Measurements from ENCODE around the gene GPC5.

DNA sequence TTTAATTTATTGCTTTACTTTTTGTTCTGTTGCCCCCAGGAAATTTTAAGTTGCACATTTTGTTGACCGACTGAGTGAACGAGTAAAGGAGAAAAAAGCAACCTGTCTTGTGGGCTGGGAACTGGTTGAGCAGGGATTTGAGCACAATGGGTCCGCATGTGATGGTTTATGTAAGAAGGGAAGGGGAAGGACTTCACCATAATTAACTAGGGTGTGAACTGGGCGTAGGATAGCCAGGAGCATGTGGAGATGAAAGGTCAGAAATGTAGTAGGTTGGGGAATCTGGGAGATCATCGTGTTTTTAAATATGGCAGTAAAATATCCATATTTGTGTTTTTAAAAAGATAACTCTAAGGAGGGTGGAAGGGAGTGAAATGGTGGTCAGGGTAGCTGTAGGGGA is 99.9 kb downstream of the GPC5 start:
- TF ChIP-seq, protein P1, sequence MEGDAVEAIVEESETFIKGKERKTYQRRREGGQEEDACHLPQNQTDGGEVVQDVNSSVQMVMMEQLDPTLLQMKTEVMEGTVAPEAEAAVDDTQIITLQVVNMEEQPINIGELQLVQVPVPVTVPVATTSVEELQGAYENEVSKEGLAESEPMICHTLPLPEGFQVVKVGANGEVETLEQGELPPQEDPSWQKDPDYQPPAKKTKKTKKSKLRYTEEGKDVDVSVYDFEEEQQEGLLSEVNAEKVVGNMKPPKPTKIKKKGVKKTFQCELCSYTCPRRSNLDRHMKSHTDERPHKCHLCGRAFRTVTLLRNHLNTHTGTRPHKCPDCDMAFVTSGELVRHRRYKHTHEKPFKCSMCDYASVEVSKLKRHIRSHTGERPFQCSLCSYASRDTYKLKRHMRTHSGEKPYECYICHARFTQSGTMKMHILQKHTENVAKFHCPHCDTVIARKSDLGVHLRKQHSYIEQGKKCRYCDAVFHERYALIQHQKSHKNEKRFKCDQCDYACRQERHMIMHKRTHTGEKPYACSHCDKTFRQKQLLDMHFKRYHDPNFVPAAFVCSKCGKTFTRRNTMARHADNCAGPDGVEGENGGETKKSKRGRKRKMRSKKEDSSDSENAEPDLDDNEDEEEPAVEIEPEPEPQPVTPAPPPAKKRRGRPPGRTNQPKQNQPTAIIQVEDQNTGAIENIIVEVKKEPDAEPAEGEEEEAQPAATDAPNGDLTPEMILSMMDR (conservative IDR thresholded peaks at IDR 0.05; ENCODE audit: low read length), result no peak
- TF ChIP-seq EZH2phosphoT487 (IDR thresholded peaks at IDR 0.05; ENCODE audit: borderline replicate concordance, low read depth, low read length), result no peak

Measured in OCI-LY7 (cell line).